Measurements from ENCODE around the gene ARPC5.

ARPC5 gene

DNA sequence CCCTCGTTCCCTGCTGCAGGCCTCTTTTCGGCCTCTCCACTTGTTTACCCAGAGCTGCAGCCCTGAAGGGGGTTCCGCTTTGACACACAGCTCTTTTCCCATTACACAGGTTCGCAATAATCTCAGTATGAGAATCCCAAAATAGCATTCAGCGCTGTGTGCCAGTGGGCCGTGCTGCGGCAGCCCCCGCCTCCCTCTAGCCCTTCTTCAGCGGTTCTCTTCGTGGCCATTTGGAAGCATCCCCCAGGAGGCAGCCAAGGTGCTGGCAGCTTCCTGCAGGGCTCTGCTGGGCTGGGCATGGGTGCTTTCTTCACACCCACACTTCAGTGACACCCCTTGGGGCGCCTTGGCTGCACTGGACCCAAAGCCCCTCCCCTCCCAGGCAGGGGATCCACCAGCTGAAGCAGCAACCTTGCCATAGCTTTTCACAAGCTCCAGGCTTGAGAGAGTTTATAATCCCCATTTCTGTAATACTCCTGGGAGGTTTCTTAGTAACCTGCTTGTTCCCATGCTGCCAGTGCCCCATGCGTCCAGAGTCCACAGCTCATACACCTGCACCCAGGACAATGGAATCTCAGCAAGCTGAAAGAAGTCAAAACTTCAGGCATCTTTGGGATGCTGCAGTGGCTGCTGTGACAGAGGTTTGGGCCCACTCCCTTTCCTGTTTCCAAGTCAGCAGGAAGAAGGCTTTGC is 53.4 kb downstream of the ARPC5 start:
- DNase-seq = no peak

DNA sequence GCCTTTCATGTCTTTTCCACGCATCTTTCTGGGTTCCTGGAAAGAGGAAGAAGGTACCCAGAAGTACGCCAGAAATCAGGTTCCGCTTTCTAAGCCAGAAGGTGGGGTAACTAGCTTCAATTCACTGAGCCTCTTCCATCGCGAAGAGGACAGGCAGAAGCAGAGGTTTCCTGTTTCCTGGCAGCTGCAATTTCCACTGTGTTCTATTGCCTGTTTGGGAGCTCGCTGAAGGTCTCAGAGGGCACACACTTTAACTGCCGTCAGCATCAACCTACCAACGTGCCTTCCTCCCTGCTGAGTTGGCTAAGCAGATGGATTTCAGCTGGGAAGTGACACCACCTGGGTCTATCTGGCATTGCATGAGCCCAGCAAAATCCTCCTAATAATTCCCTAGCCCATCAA is 55.3 kb downstream of the ARPC5 start:
- DNase-seq = peak; percentile 66

DNA sequence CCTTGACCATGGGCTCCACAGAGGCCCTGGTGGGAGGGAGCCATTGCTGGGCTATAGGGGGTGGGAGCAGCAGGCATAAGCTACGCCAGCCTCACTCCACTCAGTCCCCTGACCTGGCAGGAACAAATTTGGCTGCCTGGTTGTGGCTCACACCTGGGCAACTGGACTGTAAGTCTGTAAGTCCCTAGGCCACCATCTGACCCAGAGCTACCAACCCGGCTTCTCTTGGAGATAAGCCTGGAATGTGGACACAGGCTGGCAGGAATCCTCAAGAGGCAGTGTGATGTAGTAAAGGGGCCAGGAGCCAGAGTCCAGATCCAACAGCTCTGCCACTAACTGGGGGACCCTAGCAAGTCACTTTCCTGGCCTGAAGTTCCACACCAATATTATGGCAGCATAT is 56.7 kb downstream of the ARPC5 start:
- no peak for DNase-seq

DNA sequence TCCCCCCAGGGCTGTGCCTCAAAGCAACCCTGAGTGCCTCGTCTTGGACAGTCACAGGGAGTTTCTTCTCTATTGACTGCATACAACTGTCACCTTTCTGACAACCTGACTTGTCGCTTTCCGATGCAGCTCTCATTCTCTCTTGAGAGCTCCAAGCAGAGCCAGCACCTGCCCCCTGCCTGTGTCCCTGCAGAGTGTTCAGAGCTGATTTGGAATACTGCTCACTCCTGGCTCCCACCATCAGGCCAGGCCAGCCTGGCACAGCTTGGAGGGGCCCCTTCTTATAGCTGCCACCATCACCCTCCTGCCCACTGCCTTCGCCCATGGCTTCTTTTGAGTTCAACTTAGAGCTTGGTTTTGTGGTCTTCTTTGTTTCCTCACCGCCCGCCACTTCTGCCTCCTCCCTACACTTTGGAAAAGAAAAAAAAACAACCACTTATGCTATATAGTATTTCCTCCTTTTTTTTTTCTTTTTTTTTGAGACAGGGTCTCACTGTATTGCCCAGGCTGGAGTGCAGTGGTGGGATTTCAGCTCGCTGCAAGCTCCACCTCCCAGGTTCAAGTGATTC is 57.6 kb downstream of the ARPC5 start:
- DNase-seq = no peak

DNA sequence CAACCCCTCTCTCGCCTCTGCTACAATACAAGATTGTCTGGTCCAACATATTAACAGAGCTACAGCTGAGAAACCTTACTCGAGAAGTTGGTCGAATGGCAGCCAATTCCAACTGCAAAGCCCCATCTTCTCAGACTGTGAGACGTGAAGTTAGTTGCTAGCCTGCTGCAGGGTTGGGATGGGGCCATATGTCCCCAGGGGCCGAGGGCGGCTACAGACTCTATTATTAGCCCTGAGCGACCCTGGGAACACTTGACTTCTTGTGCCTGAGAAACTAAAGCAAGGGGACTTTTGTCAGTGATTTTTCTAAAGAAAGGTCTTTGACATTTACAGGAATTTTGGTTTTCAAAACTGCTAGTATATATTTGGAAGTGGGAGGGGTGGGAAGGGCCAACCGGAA is 59.0 kb downstream of the ARPC5 start:
- DNase-seq = no peak

DNA sequence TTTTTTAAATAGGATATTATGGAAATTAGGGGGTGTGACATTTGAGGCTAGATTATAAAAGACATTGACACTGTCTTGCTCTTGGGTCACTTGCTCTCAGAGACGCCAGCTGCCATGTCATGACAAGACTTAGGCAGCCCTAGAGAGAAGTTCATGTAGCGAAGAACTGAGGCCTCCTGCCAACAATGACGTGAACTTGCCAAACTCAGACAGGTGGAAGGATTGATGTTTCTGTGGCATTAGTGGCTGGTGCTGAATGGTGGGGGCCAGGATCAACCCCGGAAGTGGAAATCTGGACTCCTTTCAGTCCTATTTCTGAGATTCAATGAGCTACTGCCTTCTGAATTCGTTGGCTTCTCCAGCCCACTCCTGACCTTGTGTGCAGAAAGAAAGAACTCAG is 60.0 kb downstream of the ARPC5 start:
- no peak for DNase-seq

DNA sequence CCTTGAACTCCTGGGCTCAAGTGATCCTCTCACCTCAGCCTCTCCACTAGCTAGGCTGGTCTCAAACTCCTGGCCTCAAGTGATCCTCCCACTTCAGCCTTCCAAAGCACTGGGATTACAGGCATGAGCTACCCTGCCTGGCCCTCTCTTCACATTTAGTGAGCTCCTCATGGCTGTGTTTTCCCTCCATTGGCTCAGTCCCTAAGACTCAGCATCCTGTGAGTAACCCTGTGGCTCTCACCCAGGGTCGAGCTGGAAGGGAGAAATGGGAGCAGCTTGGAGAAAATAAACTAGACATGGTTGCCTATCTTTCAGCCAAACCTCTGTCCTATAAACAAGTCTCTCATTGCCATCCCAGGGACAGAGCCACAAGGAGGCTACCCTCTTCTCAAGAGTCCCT is 62.9 kb downstream of the ARPC5 start:
- DNase-seq = no peak

DNA sequence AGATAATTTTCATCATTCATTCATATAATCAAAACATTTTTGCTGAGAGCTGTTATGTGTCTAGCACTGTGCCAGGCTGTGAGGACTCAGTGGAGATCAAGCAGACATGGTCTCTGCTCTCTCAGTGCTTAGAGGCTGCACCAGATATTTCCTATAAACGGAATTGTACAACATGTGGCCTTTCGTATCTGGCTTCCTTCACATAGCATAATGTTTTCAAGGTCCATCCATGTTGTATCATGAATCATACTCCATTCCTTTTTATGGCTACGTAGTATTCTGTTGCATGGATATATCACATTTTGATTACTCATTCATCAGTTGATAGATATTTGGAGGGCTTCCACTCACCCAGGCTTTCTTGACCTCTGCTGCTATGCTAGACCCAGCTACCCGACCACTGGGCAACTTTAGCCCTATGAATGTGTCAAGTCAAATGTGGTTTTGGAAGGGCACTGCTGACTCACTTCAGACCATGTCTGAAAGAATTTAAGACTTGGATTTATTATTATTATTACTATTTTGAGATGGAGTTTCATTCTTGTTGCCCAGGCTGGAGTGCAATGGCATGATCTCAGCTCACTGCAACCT is 63.8 kb downstream of the ARPC5 start:
- no peak for DNase-seq
